ENCODE data around the gene LIPC. TPM values are rescaled to one million over a fixed set of nuclear protein-coding genes. Genes with fewer than 3 reads are reported as not detected.
"Not testable (repeated sequence)": the region's sequence is repeated elsewhere in the genome, so short reads cannot be mapped to it uniquely, and the experiment has no call there.

Gene LIPC
- total RNA-seq, 1 experiment from 2014 or later = not detected

DNA sequence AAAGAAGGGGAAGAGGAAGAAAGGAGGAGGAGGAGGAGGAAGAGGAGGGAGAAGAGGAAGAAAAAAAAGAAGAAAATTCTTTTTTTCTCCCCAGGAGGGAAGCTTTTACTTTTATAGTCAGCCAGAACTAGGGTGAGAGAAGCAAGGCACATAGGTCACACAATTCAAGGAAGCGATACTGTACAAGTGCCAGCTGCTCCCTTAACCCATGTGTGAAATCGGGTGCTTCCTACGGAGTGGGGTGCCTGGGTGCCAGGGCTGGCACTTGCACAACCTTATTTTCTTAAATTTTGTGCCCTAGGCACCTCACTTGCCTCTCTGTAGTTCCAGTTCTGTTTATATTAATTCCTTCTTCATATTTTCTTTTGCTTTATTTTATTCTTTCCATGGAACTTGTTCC lies 150.4 kb downstream of the LIPC start:
- no peak for DNase-seq (ENCODE audit: low spot score)

DNA sequence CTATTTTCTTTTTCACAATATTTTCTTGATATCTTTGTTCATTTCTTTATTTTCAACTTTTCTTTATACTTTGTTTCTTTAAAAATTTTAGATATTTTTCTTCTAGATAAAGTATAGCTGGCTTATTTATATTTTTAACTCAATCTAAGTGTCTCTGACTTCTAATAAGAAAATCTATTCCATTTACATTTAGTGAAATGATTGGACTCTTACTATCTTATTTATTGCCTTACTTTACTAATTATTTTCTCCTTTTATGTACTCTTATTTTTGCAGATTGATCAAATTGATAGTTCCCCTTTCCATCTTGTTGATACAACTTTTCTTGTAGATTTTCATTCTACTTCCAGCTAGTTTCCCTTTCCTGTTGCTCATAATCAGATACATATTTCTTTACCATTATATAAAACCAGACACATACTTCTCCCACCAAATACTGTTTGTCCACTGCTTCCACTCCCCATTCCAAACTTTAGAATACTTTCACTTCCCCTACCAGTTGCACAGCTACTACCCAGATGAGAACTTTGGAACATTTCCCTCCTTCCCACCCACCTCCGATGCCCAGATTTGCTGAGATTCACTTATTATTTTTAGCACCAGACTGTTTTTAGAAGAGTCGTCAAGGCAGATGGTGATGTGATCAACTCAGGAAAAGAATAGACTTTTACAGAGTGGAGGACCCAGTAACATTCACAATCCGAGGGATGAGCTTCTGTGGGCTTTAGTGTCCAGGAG lies 151.5 kb downstream of the LIPC start:
- DNase-seq (ENCODE audit: low spot score) = no peak

DNA sequence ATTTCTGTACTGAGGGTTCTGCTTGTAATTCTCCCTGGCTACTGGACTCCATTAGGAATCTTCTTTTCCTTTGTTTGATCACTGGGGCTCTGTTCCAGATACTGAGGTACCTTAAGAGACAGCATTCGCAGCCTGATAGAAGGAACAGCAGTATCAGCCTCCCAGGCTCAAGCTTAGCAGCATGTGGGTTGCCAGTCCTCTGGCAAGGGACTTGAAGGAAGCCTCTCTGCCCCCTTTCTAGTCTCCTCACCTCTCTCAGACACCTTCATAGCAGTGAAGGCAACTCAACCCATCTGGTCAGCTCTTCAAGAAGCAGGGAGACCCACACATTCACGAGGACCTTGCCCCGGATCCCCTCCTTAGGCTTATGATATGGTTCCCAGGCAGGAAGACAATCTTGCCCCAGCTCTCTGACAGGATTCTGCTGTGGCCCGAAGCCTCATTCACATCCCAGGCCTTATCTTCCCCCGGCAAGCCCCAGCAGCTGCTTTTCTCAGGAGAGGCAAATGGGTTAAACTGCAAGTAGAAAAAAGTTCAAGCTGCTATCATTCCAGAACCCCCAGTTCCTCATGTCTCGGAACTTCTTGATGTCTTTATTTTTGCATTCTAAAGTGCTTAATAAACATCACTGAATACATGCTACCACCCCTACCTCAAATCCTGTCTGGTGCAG lies 153.1 kb downstream of the LIPC start:
- no peak for DNase-seq (ENCODE audit: low spot score)

DNA sequence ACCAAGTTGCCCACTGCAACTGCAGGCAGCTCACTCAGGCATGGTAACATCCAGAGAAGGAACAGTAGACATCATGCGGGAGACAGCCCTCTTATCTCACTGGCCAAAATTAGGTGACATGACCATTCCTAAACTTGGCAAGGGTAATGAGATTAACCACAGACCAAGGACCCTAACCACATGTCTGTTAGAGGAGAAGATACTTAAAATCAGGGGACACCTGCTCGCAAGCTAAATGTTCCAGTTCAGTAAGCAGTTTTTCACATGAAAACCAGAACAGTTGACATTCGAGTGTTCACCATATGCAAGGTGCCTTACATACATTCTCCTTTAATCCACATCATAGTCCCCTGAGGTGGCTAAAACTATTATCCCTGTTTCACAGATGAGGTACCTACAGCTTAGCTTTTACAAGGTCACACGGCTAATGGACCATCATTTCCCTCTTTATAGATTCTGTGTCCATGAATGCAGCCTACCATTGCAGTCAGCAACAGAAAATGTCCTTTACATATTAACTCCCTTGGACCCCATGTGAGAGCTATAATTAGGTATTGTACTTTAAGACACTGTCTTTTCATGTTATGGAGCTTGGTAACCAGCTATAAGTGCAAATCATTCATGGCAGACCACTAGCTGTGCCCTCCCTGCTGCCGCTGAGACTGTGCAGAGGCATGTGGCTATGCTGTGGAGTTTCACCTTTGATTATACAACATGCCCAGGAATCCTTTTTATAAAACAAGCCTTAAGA lies 154.1 kb downstream of the LIPC start:
- DNase-seq (ENCODE audit: low spot score) = no peak

DNA sequence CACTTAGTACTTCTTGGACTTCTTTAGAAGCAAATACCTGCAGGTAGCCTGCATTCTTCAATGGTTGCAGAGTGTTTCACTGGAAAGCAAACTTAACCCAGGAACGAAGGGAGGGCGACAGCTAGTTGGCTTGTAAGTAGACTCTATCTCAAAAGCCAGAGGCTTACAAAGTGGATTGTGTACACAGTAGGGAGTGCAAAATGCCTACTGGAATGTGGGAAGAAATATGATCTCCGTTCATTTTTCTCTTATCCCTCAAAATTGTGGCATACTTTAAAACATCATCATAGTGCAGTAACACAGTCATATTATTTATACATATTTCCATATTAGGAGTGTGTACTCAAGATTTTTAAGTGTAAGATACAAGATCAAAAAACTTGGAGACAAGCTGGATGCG lies 155.7 kb downstream of the LIPC start:
- DNase-seq (ENCODE audit: low spot score) = no peak

DNA sequence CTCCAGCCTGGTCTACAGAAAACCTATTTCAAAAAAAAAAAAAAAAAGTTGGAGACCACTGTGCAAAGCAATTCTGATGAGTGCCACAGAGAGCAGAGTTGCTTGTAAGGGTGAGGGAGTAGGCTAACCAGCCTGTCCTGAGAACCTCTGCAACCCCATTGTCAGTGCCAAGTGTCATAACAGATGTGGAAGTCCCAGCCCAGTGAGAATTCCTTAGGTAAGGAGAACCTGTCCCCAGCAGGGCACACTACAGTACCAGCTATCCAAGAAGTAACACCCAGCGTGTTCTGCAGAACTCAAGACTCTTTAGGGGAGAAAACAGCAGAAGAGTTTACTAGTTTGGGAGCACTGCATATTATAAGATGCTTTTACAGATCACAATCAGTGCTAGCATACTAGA lies 156.3 kb downstream of the LIPC start:
- no peak for DNase-seq (ENCODE audit: low spot score)

DNA sequence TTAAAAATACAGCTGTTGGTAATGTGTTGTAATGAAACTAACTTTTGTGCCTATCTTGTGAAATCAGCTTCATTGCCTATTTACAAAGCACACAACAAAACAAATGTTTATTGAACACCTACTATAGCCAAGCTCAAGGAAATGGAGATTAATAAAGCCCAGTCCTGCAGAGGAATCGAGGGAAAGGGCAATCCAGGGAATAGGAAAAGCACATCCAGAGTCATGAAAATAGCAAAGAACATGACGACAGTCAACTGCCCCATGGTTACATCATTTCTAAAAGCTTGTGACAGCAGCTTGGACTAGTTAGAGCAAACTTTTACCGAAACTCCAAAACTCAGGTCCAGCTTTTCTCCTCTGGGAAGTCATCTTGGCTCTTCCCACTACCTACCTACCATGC lies 157.3 kb downstream of the LIPC start:
- no peak for DNase-seq (ENCODE audit: low spot score)

DNA sequence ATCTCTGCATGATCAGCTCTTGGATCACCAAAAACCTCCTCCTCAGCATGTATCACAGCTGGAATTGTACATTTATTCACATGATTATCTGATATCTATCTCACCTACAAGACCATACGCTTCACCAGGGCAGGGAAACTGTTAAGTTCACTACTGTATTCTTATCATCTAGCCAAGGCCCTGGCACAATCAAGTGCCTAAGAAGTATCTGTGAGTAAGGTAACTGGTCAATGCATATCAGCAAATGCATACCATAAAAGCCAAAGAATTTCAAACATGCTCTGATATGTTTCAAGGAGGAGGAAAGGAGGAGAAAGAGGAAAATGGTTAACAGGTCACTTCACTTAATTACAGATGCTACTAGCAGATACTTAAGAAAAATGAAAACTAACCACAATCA lies 158.4 kb downstream of the LIPC start:
- DNase-seq (ENCODE audit: low spot score) = no peak

DNA sequence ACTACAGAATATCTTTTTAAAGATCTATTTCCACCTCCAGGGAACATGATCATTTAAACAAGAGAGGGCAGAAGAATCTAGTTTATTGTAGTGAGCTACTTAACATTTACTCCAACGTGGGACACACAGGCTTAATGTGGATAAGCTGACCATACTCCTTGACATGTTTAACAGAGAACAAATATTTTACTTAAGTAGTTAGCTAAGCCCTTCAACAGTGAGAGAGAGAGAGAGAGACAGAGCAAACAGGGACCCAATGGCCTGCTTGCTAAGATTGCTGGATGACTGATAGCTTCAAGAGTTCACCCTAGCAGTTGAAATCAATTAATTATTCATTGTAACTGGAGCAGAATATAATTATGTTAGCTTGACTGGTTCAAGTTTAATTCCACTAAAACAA lies 159.1 kb downstream of the LIPC start:
- DNase-seq (ENCODE audit: low spot score) = no peak

DNA sequence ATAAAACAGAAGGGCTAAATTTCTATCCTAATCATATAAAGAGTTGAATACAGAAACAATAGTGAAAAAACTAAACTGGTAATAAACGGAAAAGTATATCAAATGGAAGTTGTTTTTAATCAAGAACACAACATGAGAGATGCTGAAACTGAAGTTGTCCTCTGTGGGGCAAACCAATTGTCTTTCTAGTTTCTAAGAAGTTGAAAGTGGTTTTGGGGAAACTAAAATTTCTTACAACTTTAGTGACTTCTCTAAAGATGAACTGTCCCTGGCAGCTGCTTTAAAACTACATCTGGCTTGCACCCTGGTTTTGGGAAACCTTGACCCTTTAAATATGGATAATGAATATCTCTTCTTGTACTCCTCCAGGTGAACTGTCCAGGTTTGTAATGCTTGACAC lies 162.1 kb downstream of the LIPC start:
- DNase-seq (ENCODE audit: low spot score) = no peak

DNA sequence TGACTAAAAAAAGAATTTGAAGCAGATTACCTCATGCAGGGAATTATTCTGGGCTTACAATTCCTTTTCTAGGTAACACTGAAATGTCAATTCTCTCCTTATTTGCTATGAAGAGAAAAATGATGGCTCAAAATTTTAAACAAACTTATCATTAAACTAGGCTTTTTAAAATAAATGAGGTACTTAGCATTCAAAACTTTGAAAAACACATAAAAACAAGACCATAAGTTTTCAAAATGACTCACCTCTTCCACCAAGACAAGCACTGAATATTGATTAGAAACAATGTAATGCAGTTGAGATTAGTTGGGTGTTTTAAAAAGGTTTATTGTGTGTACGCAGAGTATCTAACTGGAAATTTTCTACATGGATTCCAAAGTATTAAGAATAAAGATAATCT lies 163.1 kb downstream of the LIPC start:
- no peak for DNase-seq (ENCODE audit: low spot score)

DNA sequence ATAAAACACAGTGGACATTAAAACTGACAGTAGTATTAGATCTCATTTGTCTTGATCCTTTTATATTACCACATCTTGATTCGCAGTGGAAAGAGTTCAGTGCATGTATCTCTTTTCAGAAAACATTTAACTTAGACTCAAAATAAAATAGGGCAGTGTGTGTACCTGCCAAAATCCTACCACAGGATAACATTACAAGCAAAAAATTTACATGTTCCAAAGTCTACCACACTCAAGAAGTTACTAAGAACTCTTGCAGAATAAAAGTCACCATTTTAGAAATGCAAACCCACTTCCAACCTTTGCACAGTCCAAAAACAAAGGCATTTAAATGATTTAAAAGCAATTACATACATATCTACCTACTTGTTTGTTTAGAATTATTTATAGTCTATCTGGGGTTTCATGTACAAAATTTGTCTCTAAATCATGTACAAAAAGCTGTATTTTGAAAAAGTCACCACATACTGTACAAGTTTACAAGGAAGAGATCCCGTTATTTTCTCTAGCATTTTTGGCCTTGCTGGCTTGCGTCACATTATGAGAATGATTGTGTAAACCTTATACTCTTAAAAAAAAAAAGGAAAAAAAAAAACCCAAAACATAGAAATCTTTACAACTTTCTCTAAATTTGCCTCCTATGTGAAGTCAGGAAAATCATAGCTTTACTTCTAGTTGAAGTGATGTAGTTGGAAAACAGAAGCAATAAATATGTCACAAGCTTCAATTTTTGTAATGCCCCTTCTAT lies 163.9 kb downstream of the LIPC start:
- no peak for DNase-seq (ENCODE audit: low spot score)

DNA sequence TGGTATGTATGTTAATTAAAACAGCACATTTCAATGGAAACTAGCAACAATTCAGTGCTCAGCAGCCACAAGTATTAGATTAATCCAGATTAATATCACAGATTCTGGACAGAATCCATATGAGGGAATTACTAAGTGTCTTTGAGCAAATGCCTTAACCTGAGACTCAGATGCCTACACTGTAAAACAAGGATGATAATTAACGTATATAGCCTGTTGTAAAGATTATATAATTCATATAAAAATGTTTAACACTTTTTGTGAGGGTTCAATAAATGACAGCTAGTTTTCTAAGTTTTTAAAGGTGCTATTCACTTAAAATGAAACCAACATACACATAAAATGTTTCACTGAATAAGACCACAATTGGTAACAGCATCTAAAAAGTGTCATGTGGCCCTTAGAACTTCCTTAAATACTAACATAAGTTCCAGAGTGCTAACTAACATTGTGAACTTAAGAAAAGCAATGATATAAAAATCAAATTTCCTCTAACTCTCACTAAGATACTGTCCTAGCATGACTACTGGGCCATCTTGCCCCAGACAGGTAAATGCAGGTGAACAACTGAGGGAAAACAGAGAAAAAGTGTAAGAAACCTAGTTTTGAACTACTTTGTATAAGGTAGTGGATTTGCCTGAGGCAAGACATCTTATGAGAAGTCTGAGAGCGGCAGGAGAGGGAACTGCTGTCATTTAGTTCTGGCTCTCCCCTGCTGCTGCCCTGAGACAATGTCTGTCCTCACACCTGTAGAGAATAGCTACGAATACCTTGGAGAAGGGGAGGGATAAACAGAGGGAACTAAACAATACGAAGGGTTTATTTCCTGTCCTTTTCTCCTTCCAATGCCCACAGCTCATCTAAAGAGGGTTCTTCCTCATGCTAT lies 166.4 kb downstream of the LIPC start:
- no peak for DNase-seq (ENCODE audit: low spot score)

DNA sequence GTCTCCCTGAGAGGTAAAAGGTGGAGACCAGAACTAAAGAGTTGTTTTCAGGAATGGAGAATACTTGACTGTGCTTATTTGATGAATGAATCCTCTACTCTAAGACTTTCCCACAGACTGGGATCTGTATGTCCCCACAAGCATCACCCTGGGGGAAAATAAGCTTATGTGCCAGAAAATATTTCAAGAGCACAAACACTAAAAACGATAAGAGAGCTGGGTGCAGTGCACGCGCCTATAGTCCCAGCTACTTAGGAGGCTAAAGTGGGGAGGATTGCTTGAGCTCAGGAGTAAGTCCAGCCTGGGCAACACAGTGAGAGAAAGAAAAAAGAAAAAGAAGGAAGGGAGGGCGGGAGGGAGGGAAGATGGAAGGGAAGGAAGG lies 167.0 kb downstream of the LIPC start:
- no peak for DNase-seq (ENCODE audit: low spot score)

DNA sequence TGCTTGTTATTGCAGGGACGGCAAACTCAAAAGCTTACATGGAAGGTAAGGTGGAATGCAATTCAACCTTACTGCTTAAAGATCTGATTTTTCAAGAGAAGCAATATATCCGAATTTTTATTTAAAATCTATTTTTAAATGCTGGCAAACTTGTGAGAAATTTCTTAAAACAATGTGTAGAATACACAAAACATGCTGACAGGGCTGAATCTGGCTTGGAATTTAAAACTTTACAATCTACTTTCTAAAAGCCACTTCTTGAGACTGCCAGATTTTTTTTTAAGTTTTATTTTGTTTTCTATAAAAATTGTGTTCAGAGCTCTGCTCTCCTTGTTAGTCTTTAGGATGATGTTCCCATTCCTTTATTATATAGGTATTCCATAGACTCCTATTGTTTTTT lies 171.0 kb downstream of the LIPC start:
- no peak for DNase-seq (ENCODE audit: low spot score)

DNA sequence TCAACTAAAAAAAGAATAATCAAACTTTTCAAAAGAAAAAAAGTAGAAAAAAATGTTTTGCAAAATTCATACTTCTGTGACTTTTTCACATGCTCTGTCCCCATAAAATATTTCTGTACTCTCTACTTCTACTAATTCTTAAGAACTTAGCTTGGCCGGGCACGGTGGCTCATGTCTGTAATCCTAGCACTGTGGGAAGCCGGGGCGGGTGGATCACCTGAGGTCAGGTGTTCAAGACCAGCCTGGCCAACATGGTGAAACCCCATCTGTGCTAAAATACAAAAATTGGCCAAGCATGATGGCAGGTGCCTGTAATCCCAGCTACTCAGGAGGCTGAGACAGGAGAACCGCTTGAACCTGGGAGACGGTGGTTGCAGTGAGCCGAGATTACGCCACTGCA lies 172.1 kb downstream of the LIPC start:
- DNase-seq (ENCODE audit: low spot score) = not testable (repeated sequence)

DNA sequence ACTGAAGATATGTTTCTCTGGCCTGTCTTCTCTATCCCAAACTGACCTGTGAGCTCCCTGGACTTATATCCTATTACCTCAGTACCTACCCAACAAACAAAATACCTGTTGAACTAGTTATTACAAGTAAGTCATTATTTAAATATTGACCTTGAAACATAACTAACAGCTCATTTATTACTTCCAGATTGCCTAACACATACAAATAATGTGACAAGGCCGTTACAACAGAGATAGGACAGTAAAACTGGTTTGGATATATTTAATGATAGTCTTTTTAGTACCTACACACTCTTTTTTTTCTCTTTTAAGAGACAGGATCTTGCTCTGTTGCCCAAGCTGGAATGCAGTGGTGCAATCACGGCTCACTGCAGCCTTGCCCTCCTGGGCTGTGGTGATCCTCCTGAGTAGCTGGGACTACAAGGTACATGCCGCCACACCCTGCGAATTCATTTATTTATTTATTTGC lies 172.7 kb downstream of the LIPC start:
- DNase-seq (ENCODE audit: low spot score) = peak; percentile 72

DNA sequence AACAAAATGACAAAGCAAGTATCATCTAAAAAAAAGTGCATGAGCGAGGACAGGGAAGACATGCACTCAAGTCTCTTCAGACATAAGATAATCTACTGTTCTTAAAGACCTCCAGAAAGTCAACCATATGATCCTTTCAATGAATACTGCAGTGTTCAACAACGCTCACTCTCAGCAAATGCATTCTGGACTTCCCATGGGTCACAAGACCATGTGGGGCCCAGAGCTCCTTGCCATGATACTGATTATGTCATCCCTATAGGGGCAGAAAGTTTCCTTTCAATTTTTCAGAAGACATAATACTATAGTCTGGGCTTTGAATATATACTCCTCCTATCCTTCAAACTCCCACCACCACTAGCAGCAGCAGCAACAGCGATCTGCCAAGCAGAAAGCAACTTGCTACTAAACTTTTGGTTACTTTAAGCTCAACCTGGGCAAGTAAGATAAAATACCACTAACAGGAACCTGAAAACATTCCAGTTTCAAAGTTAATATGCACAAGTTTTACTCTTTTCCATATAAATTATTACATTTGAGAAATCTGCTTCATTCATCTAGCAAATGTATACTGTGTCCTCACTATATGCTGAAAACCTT lies 174.2 kb downstream of the LIPC start:
- no peak for DNase-seq (ENCODE audit: low spot score)

DNA sequence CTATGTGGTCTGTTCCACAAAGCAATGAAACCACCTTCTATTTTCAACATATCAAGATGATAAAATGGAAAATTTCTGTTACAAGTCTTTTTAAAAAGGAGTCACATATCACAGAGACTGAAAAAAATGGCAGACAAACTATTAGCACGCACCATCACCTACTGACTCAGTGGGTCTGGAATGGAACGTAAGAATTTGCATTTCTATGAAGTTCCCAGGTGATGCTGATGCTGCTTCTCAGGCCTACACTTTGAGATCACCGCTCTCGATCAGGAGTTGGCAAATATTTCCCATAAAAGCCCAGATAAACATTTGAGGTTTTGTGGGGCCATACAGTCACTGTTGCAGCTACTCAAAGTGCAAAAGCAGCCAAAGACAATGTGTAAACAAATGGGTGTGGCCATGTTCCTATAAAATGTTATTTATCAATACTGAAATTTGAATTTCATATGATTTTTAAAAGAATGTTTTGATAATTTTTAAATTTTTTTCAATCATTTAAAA lies 174.8 kb downstream of the LIPC start:
- DNase-seq (ENCODE audit: low spot score) = no peak

DNA sequence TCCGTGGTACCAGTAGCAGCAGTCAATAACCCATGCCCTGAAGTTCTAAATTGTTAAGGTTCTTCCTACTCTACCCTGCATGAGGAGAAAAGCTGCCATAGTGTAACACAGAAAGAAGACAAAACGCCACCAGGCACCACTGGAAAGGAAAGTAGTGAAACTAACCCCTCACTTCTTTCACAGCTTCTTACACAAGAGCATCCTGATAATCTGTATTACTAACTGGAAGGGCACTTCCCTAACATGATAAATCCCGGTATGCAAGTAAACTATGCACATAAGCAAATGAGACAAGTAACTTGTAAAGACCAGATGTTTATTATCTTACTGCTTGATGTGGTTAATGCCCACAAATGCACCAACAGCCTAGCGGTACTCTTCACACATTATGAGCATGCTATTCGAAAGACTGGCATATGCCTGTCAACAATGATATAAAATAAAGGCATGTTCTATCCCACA lies 176.4 kb downstream of the LIPC start:
- DNase-seq (ENCODE audit: low spot score) = no peak
